Ammon's horn (tissue), 1 donor: ENCODE data around the gene REM2.
A peak's percentile ranks its signal among the peaks of the same experiment; 100 is the strongest.

Experiments
- DNase-seq: peaks from one replicate; pipeline ENCODE4 v3.0.0-alpha.2; 2016; ENCODE audit warnings: low spot score

The REM2 gene

GRCh38 chr14:22875003-22875747 is 7.8 kb upstream of the REM2 start:
- DNase-seq = no peak

- no peak for DNase-seq
Observed at GRCh38 chr14:22875748-22876319, 7.2 kb upstream of the REM2 start.

GRCh38 chr14:22877000-22877501 is 6.0 kb upstream of the REM2 start:
- no peak for DNase-seq

GRCh38 chr14:22878271-22879246 is 4.5 kb upstream of the REM2 start:
- DNase-seq = no peak

GRCh38 chr14:22882064-22882463 is 958 bp upstream of the REM2 start:
- DNase-seq = no peak

GRCh38 chr14:22882529-22883172 is 371 bp upstream of the REM2 start:
- peak; percentile 61 for DNase-seq

- DNase-seq = no peak
Observed at GRCh38 chr14:22884076-22884737, 1.2 kb downstream of the REM2 start.

- DNase-seq = no peak
Observed at GRCh38 chr14:22884738-22885523, 1.9 kb downstream of the REM2 start.

- no peak for DNase-seq
Observed at GRCh38 chr14:22885975-22886374, 3.0 kb downstream of the REM2 start.

- no peak for DNase-seq
Observed at GRCh38 chr14:22886500-22887259, 3.7 kb downstream of the REM2 start.

- no peak for DNase-seq
Observed at GRCh38 chr14:22887260-22887989, 4.4 kb downstream of the REM2 start.

GRCh38 chr14:22887990-22888378 is 5.0 kb downstream of the REM2 start:
- no peak for DNase-seq

- DNase-seq = no peak
Observed at GRCh38 chr14:22888662-22889061, 5.6 kb downstream of the REM2 start.

- no peak for DNase-seq
Observed at GRCh38 chr14:22890416-22890815, 7.4 kb downstream of the REM2 start.

GRCh38 chr14:22892488-22892887 is 9.5 kb downstream of the REM2 start:
- DNase-seq = peak; percentile 37

GRCh38 chr14:22893706-22894105 is 10.7 kb downstream of the REM2 start:
- no peak for DNase-seq

- no peak for DNase-seq
Observed at GRCh38 chr14:22895402-22895801, 12.4 kb downstream of the REM2 start.

- no peak for DNase-seq
Observed at GRCh38 chr14:22896356-22896755, 13.3 kb downstream of the REM2 start.

- DNase-seq = no peak
Observed at GRCh38 chr14:22896760-22897159, 13.7 kb downstream of the REM2 start.
